Suprapubic skin (tissue), 4 donors: ENCODE data around the gene BAIAP2L2. TPM values are rescaled to one million over a fixed set of nuclear protein-coding genes. Genes with fewer than 3 reads are reported as not detected.

Experiments used
- DNase-seq, 2 donors: peaks; one replicate each; pipeline ENCODE4 v3.0.0-alpha.2; 2019; ENCODE audit warnings: low spot score in 2 of 2
- H3K27ac ChIP-seq: fragments of 200-600 bp; sonication (generic); one replicate; pipeline ENCODE4 v1.5.1; 2019
- H3K27me3 ChIP-seq: fragments of 200-600 bp; sonication (generic); one replicate; pipeline ENCODE4 v1.5.1; 2019
- H3K36me3 ChIP-seq: fragments of 200-600 bp; sonication (generic); one replicate; pipeline ENCODE4 v1.5.1; 2019
- H3K4me1 ChIP-seq: fragments of 200-600 bp; sonication (generic); one replicate; pipeline ENCODE4 v1.5.1; 2019
- H3K4me3 ChIP-seq: fragments of 200-600 bp; sonication (generic); one replicate; pipeline ENCODE4 v1.5.1; 2019; ENCODE audit warnings: mild to moderate bottlenecking
- H3K9me3 ChIP-seq: fragments of 200-600 bp; sonication (generic); one replicate; pipeline ENCODE4 v1.5.1; 2019
- EP300 ChIP-seq: sonication (generic); formaldehyde crosslinking; IDR thresholded peaks from one replicate; pipeline ENCODE4 v1.6.1; 2017; ENCODE audit warnings: antibody characterized with exemption
- POLR2A ChIP-seq, 2 donors: fragments of 450-650 bp; IDR thresholded peaks; one replicate each; pipeline ENCODE4 v1.6.1; 2017; ENCODE audit warnings: antibody characterized with exemption in 2 of 2, mild to moderate bottlenecking in 2 of 2, moderate library complexity in 2 of 2
- POLR2AphosphoS5 ChIP-seq, 3 donors: sonication (generic); formaldehyde crosslinking; IDR thresholded peaks; one replicate each; pipeline ENCODE4 v1.6.1; 2017; ENCODE audit warnings: antibody characterized with exemption in 3 of 3
- WGBS: methylation state at CpG from one replicate; pipeline ENCODE4 v1.1.5; 2018; 5-methylcytosine and 5-hydroxymethylcytosine counted together
- total RNA-seq, 4 donors: library from RNA; depleted of rRNA; stranded (reverse); fragments of >200 nt; gene quantifications; one replicate each; pipeline ENCODE4 v1.1.0, GENCODE V29; 2016
- TF ChIP-seq, protein P1 (sequence below), 2 donors: fragments of 200-600 bp in 1 of 2; fragments of 450-650 bp in 1 of 2; sonication (generic) in 1 of 2; IDR thresholded peaks; one replicate each; pipeline ENCODE4 v1.5.1; 2016 to 2019; ENCODE audit warnings: antibody characterized with exemption in 2 of 2, mild to moderate bottlenecking in 1 of 2, moderate library complexity in 1 of 2

Gene BAIAP2L2
- total RNA-seq, 4 donors from 2014 or later: 0.49 to 1.7 (median 1.6) TPM

DNA sequence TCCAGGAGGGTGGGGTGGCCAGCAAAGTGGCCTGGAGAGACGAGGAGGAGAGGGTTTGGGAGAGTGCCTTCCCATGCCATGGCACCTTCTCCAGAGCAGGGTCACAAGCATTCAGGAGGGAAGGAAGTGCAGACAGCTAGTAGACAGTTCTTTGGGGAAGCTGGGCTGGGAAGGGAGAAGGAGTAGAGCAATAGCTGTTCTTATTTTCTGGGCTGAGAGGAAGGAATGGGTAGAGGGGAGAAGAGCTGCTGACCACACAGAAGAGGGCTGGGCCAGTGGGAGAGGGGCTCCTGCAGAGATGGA, 68.0 kb downstream of the BAIAP2L2 start:
- 87% methylated on average over 1 of the region's 1 CpG for WGBS
- H3K36me3 ChIP-seq: no peaks in the 10 kb centered on the region
- H3K27me3 ChIP-seq: no peaks in the 10 kb centered on the region
- DNase-seq: no peak
- no peak overlapping the region for H3K4me3 ChIP-seq
- H3K27ac ChIP-seq: no peak overlapping the region
- no peaks in the 10 kb centered on the region for H3K9me3 ChIP-seq
- H3K4me1 ChIP-seq: peaks cover 13% of the 10 kb centered on the region
- TF ChIP-seq, protein P1, sequence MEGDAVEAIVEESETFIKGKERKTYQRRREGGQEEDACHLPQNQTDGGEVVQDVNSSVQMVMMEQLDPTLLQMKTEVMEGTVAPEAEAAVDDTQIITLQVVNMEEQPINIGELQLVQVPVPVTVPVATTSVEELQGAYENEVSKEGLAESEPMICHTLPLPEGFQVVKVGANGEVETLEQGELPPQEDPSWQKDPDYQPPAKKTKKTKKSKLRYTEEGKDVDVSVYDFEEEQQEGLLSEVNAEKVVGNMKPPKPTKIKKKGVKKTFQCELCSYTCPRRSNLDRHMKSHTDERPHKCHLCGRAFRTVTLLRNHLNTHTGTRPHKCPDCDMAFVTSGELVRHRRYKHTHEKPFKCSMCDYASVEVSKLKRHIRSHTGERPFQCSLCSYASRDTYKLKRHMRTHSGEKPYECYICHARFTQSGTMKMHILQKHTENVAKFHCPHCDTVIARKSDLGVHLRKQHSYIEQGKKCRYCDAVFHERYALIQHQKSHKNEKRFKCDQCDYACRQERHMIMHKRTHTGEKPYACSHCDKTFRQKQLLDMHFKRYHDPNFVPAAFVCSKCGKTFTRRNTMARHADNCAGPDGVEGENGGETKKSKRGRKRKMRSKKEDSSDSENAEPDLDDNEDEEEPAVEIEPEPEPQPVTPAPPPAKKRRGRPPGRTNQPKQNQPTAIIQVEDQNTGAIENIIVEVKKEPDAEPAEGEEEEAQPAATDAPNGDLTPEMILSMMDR (IDR thresholded peaks at IDR 0.05): no peak
- no peak for TF ChIP-seq EP300
- no peak for TF ChIP-seq POLR2A (IDR thresholded peaks at IDR 0.05)
- no peak for TF ChIP-seq POLR2AphosphoS5 (IDR thresholded peaks at IDR 0.05)

DNA sequence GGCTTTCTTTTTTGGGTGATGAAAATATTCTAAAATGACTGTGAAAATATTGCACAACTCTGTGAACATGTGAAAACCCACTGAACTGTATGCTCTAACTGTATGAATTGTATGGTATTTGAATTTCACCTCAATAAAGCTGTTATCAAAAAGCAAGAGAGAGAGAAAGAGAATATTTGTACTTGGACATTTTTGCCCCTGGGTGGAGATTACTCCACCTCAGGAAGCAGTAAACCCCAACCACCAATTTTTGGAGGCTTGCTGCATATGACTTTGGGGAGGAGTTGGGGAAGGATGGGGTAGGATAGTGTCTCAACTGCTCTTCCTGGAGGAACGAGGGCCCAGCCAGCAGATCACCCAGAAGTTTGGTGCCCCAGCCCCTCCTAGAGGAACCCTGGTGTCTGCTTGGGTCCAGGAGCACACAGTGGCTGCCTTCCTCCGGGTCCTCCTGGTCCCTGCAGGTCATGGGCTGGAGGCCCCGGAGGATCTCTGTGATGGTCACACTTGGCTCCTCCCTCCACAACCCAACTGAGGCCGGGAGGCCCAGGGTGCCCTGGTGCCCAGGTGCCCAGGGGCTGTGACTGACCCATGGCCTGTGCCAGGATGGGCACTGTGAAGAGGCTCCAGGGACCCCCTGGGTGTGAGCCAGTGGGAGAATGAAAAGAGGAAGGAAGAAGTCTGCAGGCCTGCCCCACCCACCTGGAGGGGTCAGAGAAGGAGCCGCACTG, 68.6 kb downstream of the BAIAP2L2 start:
- peaks cover 13% of the 10 kb centered on the region for H3K4me1 ChIP-seq
- WGBS: 71% methylated on average over 3 of the region's 5 CpGs
- DNase-seq: no peak
- no peaks in the 10 kb centered on the region for H3K9me3 ChIP-seq
- H3K27me3 ChIP-seq: no peaks in the 10 kb centered on the region
- no peak overlapping the region for H3K27ac ChIP-seq
- TF ChIP-seq POLR2A (IDR thresholded peaks at IDR 0.05): no peak
- TF ChIP-seq, protein P1 (IDR thresholded peaks at IDR 0.05): no peak
- no peak for TF ChIP-seq EP300
- no peak for TF ChIP-seq POLR2AphosphoS5 (IDR thresholded peaks at IDR 0.05)
- no peak overlapping the region for H3K4me3 ChIP-seq
- no peaks in the 10 kb centered on the region for H3K36me3 ChIP-seq

DNA sequence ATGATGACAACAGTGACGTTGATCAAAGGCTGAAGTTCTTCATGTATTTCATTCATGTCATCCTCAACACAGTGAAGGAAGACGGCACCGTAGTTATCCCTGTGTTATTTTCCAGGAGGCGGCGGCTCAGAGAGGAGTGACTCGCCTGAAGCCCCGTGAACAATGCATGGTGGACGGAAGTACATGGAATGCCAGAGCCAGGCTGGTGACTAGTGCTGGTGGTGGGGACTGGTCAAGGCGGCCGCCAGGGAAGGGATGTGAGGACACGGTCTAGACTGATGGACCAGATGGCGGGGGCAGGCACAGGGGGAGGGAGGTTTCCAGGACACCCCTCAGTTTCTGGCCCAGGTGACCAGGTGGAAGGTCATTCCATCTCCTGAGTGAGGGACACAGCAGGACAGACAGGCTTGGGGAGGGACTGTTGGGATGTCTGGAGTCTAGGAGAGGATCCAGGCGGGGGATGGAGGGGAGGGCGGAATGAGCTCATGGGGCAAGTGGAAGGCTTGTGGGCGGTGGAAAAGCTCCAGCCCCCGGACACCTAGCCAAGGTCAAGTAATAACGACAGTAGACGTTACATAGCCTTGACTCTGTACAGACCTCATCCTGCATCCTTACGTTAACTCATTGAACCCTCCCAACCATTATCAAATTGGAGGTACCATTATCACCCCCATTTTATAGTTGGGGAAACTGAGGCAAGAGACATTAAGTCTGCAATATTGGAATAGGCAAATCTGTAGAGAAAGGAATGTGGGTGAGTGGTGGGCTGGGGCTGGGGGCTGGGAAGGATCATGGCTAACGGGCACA, 69.3 kb downstream of the BAIAP2L2 start:
- TF ChIP-seq EP300 (no peak), POLR2A (IDR thresholded peaks at IDR 0.05) (no peak), POLR2AphosphoS5 (IDR thresholded peaks at IDR 0.05) (no peak)
- TF ChIP-seq, protein P1 (IDR thresholded peaks at IDR 0.05): no peak
- 86% methylated on average over 20 of the region's 20 CpGs for WGBS
- H3K9me3 ChIP-seq: no peaks in the 10 kb centered on the region
- peaks cover 13% of the 10 kb centered on the region for H3K4me1 ChIP-seq
- H3K36me3 ChIP-seq: no peaks in the 10 kb centered on the region
- no peaks in the 10 kb centered on the region for H3K27me3 ChIP-seq
- no peak overlapping the region for H3K27ac ChIP-seq
- DNase-seq: no peak
- no peak overlapping the region for H3K4me3 ChIP-seq

DNA sequence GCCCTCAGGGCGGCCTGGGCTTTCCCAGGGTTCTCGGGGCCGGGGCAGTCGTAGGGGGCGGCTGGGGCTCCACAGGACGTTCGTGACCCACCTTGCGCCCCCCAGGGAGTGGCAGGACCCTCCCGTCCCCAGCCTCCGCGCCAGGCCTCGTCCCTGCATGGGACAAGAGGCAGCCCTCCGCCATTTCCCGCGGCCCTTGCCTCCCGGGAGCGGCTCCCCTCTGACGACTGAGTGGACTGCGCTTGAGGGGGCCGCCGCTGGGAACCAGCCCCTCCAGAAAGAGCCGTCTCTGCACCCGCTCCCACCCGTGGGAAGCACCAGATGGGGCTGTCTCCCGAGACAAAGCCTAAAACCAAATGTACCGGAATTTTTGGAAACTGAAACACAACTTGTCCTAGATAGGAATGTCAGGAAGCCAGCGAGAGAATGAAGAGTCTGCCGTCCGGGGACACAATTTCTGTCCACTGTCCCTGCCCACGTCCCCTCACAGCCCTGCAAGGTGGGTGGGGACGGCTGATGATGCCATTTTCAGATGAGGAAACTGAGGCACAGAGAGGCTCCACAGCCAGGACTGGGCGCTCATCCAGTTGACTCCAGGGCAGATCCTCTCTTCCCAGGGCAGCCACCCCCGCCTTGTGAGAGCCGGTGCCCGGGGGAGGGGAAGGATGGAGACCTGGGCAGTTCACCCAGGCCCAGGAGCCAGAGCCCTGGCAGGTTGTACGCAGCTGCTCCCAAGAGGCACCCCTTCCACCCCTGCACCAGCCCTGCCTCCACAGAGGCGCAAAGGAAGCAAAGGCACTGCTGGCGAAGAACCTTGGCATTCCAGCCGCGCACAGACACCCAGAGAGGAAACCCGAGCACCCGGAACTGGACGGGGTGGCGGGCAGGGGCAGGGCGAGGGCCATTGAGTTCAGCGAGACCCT, 71.3 kb downstream of the BAIAP2L2 start:
- H3K27ac ChIP-seq: peak overlapping the region; percentile 84
- DNase-seq: no peak
- TF ChIP-seq EP300: no peak
- TF ChIP-seq, protein P1 (IDR thresholded peaks at IDR 0.05): no peak
- no peak for TF ChIP-seq POLR2A (IDR thresholded peaks at IDR 0.05)
- no peak for TF ChIP-seq POLR2AphosphoS5 (IDR thresholded peaks at IDR 0.05)
- peak overlapping the region; percentile 21 for H3K4me3 ChIP-seq
- no peaks in the 10 kb centered on the region for H3K27me3 ChIP-seq
- H3K36me3 ChIP-seq: no peaks in the 10 kb centered on the region
- no peaks in the 10 kb centered on the region for H3K9me3 ChIP-seq
- peaks cover 26% of the 10 kb centered on the region for H3K4me1 ChIP-seq
- WGBS: 52% methylated on average over 20 of the region's 46 CpGs
